Bone marrow (tissue), 2 donors: ENCODE measurements around the gene ZCCHC9.

Experiments used
- DNase-seq, 2 donors: peaks; one replicate each; lab custom pipeline; 2025; lab: John Stamatoyannopoulos, UW

The ZCCHC9 gene

GRCh38 chr5:81355291-81356251, 54.2 kb downstream of the ZCCHC9 start:
- no peak for DNase-seq

DNA sequence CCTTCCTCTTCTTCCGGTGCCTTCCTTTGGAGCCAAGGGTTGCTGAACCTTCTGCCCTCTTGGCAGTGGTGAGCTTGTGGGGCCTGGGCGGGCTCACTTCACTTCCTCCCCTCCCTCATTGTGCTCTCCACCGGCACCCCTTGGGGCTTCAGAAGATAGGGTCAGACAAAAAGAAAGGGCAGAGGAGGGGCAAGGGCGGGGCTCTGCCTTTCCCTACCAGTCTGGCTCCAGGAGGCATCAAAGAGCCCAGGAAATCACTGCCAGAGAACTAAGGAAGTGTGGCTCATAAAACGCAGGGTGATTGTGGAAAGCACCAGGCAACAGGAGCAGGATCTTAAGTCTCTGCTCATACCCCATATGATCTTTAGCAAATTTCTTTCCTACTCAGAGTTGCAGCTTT, 57.7 kb downstream of the ZCCHC9 start:
- no peak for DNase-seq

DNA sequence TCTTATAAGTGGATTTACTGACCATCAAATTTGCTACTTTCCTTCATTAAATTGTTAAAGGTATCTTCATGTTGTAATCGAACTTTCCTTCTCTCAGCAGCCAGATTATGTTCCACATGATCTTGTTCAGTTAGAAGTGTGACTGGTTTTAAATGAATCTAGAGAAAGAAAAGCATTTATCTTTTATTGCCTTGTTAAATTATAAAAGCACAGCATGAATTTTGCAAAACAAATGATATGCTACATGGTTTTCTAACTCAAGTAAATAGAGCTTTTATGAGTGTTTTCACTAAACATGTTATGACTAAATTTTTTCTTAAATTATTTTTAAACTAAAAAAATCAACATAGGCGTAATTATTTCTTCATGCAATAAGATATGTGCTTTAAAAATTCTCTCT, 58.5 kb downstream of the ZCCHC9 start:
- no peak for DNase-seq

- DNase-seq: no peak
These were observed 59.3 kb downstream of the ZCCHC9 start for GRCh38 chr5:81360640-81361039.

GRCh38 chr5:81361600-81361999, 60.2 kb downstream of the ZCCHC9 start:
- no peak for DNase-seq
